ENCODE measurements around the gene INPP5B. TPM values are rescaled to one million over a fixed set of nuclear protein-coding genes. Genes with fewer than 3 reads are reported as not detected.
"Not testable (repeated sequence)": the region's sequence is repeated elsewhere in the genome, so short reads cannot be mapped to it uniquely, and the experiment has no call there.

The INPP5B gene
- total RNA-seq (10 to 100 TPM; 16.7 to 24.5 TPM), total RNA-seq (42.7 to 75.2 reads per million in 2 donors)

DNA sequence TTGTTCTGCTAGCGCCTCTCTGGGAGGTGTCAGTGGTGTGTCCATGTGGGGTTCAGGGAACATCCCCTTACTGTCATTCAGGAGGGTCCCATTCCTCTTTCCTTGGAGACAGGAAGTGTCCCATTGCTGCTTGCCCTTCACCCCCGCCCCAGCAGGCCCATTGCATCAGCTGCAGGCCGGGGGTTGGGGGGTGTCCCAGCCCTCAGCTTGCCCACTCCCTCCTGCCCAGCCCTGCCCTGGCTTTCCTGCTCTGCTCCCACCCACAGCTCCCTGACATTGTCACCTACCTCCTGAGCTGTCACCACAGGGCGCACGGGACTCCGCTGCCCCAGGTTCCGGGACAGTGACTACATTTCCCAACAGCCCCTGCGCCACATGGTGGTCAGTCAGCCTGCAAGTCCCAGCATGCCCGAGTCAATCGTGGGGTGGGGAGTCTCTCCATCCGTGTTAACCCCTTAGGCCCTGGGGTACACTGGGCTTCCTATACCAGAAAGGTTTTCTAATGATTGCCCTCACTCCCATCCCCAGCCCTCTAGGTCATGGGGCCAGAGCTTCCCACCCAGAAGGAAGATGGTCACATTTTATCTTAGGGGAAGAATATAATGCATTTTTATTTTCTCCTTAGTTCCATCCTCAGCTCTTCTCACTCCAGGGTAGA is at the start of gene INPP5B:
Gene INPP5B, minus strand, starts transcription at position 351 of the 658 bp plus-strand sequence. CDS start 745 bp downstream, outside the sequence.
- no peaks in the 10 kb centered on the region for H3K9me3 ChIP-seq (ENCODE audit: control insufficient read depth, low read length, poor library complexity, severe bottlenecking)
- Mint-ChIP-seq H3K27ac (peak within 1 kb of the TSS; percentile 29), H3K4me3 (peak within 1 kb of the TSS; percentile 87), H3K4me1 (peaks cover 11% of the 10 kb centered on the region), H3K27me3 (no peaks in the 10 kb centered on the region), H3K36me3 (ENCODE audit: low read depth) (no peaks in the 10 kb centered on the region)
- ATAC-seq, result peak; percentile 86
- peak in 1 of 3 donors; percentile 23 for DNase-seq

DNA sequence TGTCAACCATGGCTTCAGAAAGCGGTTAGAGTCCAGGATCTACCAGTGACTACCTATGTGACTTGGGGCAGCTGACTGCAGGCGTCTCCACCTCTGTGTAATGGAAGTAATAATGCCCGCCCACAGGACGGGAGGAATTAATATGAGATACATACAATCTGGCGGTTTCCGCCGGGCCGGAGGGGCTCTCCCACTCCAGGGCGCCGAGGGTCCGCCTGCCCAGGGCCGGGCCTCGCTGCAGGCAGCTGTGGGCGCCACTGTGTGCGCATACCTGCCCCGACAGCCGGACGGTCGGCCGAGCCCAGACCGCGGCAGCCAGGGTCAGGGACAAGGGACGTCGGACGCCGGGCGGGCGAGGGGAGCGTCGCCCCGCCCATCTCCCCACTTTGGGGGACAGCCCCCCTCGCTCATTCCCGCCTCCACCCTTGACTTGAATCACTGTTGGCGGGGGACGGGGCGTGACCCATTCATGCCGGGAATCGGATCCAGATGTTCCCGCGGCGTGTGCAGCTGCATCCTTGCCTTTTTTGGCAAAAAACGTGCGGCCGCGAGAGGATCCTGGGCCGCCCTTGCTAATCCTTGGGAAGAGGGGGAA is 49.0 kb upstream of the INPP5B start:
- no peak overlapping the region for H3K27ac Mint-ChIP-seq
- DNase-seq (no peak), ATAC-seq (peak; percentile 63)

DNA sequence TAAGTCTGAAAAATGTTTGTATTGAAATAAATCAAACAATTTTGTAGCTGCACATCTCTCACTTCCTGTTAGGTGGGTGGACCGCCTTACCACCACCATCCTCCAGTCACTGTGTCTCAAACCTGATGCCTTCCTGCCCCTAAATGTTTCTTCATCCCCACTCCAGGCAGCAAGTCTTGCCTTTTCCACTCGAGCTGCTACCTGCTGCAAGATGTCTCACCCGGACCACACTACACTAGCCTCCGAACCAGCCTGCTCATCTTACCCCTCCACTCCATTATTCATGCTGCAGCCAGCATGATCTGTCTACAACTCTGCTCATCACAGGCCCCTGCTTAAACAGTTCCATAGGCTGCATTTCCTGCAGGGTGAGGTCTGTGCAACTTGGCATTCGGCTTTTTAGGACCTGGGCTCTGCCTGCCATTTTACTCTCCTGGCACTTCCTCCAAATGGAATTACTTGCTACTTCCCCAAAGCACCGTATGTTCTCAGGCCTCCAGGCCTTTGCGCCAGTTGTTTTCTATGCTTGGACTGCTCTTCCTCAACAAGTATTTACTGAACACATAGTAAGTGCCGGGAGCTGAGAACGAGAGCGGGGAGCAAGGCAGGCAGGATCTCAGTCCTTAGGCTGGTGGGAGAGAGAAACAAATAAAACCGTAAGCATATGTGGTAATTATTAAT is 48.2 kb upstream of the INPP5B start:
- H3K27ac Mint-ChIP-seq, result no peak overlapping the region
- peak overlapping the region; percentile 82 for H3K4me3 Mint-ChIP-seq
- H3K9me3 ChIP-seq (ENCODE audit: control insufficient read depth, low read length, poor library complexity, severe bottlenecking), result no peaks in the 10 kb centered on the region
- ATAC-seq (peak; percentile 9), DNase-seq (no peak)
- H3K36me3 Mint-ChIP-seq (ENCODE audit: low read depth), result peaks cover 5% of the 10 kb centered on the region
- H3K4me1 Mint-ChIP-seq, result peaks cover 18% of the 10 kb centered on the region
- peaks cover 4% of the 10 kb centered on the region for H3K27me3 Mint-ChIP-seq

More for the DNA sequence above, 49.0 kb upstream of the INPP5B start:
- peaks cover 4% of the 10 kb centered on the region for H3K27me3 Mint-ChIP-seq
- H3K4me1 Mint-ChIP-seq, result peaks cover 15% of the 10 kb centered on the region
- peaks cover 4% of the 10 kb centered on the region for H3K36me3 Mint-ChIP-seq (ENCODE audit: low read depth)
- peak overlapping the region; percentile 82 for H3K4me3 Mint-ChIP-seq
- no peaks in the 10 kb centered on the region for H3K9me3 ChIP-seq (ENCODE audit: control insufficient read depth, low read length, poor library complexity, severe bottlenecking)

DNA sequence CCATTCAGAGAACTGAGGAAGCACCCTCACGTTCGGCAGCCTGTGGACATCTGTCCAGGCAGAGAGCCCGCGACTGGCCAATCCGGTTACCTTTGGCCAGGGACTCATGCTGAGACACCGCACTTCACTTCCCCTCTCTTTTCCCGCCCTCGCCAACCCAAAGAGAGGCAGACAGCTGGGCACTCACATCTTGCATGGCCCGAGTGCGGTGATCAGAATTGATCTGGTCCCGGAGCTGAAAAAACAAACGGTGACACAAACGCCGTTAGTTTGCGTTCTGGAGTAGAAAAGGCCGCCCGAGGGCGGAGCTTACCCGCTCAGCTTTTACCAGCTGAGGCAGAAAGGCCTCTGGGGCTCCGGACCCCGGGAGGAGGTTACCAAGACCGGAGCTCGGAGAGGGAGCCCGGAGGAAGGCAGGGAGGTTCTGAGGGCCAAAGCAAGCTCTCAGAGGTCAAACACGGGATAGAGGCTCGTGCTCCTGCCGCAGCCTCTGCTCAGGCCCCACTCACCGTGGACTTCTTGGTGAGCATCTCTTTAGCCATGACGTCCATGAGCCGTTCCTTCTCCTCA is 42.6 kb upstream of the INPP5B start:
- no peaks in the 10 kb centered on the region for H3K27me3 Mint-ChIP-seq
- H3K36me3 Mint-ChIP-seq (ENCODE audit: low read depth), result peaks cover 6% of the 10 kb centered on the region
- ATAC-seq, result peak; percentile 49
- H3K4me3 Mint-ChIP-seq, result peak overlapping the region; percentile 99
- peak in 2 of 3 donors; percentile 23 to 24 for DNase-seq
- H3K4me1 Mint-ChIP-seq, result peaks cover 12% of the 10 kb centered on the region
- no peaks in the 10 kb centered on the region for H3K9me3 ChIP-seq (ENCODE audit: control insufficient read depth, low read length, poor library complexity, severe bottlenecking)
- H3K27ac Mint-ChIP-seq, result peak overlapping the region; percentile 94

DNA sequence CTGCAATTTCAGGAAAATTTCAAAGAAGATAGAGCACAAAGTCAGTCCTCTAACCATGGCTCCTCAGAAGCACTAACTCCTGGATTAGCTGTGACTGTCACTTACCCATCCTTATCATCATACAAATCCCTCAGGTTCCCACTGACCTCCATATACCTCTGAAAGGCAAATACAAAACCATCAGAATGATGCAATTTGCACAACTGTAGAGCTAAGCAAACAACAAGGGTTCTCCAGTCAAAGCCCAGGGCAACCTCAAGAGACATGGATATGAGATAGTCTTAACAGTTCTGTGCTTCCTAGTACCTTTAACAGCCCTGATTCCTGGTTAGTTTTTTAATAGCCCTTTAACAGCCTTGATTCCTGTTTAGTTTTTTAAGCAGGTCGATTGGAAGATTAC is 40.8 kb upstream of the INPP5B start:
- no peaks in the 10 kb centered on the region for H3K27me3 Mint-ChIP-seq
- peaks cover 6% of the 10 kb centered on the region for H3K36me3 Mint-ChIP-seq (ENCODE audit: low read depth)
- DNase-seq, result no peak
- no peak for ATAC-seq
- no peak overlapping the region for H3K27ac Mint-ChIP-seq
- peaks cover 11% of the 10 kb centered on the region for H3K4me1 Mint-ChIP-seq
- peak overlapping the region; percentile 15 for H3K4me3 Mint-ChIP-seq
- no peaks in the 10 kb centered on the region for H3K9me3 ChIP-seq (ENCODE audit: control insufficient read depth, low read length, poor library complexity, severe bottlenecking)

DNA sequence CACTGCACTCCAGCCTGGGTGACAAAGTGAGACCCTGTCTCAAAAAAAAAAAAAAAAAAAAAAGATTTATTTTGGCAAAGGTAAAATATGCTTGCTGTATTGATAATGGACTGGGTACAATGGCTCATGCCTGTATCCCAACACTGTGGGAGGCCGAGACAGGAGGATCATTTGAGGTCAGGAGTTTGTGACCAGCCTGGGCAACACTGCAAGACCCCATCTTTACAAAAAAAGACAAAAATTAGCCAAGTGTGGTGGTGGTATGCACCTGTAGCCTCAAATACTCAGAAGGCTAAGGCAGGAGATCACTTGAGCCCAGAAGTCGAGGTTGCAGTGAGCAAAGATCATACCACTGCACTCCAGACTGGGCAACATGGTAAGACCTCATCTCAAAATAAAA is 36.7 kb upstream of the INPP5B start:
- DNase-seq (no peak), ATAC-seq (no peak)
- no peak overlapping the region for H3K4me3 Mint-ChIP-seq
- H3K9me3 ChIP-seq (ENCODE audit: control insufficient read depth, low read length, poor library complexity, severe bottlenecking), result no peaks in the 10 kb centered on the region
- no peaks in the 10 kb centered on the region for H3K27me3 Mint-ChIP-seq
- H3K27ac Mint-ChIP-seq, result no peak overlapping the region
- H3K36me3 Mint-ChIP-seq (ENCODE audit: low read depth), result peaks cover 6% of the 10 kb centered on the region
- peaks cover 4% of the 10 kb centered on the region for H3K4me1 Mint-ChIP-seq

DNA sequence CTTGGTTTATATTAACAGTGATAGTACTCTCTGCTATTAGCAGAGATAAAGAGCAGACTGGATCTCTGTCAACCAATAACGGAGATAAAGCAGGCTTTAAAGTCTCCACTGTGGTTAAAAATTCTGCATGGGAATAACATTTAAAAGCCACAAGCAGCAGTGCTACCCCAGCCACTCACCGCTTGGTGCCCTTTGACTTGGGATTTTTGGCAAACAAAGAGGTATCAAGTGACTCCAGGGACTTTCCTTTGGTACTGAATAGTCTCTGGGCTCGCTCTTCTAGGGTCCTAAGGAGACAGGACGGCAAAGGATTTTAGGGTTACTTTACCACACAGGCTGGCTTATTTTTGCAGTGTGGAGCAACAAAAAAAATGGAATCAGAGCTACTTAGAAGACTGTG is 31.7 kb upstream of the INPP5B start:
- Mint-ChIP-seq H3K4me3 (no peak overlapping the region), H3K36me3 (ENCODE audit: low read depth) (peaks cover 14% of the 10 kb centered on the region), H3K27me3 (no peaks in the 10 kb centered on the region), H3K4me1 (peaks cover 2% of the 10 kb centered on the region), H3K27ac (no peak overlapping the region)
- ATAC-seq, result no peak
- no peak for DNase-seq
- no peaks in the 10 kb centered on the region for H3K9me3 ChIP-seq (ENCODE audit: control insufficient read depth, low read length, poor library complexity, severe bottlenecking)

DNA sequence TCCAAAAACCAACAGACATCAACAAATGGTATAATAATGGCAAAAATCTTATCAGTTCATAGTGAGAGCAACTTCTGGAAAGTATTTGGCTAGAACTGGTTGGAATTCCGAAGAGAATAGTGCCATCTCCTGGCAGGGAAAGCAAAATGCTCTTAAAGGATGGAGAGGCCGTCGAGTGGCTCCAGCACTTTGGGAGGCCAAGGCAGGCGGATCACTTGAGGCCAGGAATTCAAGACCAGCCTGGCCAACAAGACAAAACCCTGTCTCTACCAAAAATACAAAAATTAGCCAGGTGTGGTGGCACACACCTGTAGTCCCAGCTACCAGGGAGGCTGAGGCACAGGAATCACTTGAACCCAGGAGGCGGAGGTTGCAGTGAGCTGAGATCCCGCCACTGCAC is 28.2 kb upstream of the INPP5B start:
- Mint-ChIP-seq H3K4me1 (peaks cover 22% of the 10 kb centered on the region), H3K27ac (peak overlapping the region; percentile 64), H3K36me3 (ENCODE audit: low read depth) (peaks cover 19% of the 10 kb centered on the region)
- not testable (repeated sequence) for H3K27me3 Mint-ChIP-seq; ATAC-seq; H3K4me3 Mint-ChIP-seq; DNase-seq; H3K9me3 ChIP-seq (ENCODE audit: control insufficient read depth, low read length, poor library complexity, severe bottlenecking)

DNA sequence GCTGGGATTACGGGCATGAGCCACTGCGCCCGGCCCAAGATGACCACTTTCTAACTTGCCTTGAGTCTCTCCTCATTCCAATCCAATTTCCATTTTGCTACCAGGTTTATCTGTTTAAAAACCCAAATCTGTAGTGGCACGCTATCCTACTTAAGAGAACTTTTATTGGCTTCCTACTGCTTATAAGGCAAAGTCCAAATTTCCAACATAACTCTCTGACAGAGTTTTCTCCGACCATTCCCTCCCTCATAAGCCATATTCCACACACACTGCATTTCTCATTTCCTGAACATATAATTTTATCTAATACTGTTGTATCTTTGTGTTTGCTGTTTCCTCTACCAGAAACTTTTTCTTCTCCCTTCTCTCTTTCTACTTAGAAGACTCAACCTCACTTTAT is 27.7 kb upstream of the INPP5B start:
- ATAC-seq (no peak), DNase-seq (no peak)
- Mint-ChIP-seq H3K4me3 (no peak overlapping the region), H3K4me1 (peaks cover 22% of the 10 kb centered on the region), H3K27me3 (no peaks in the 10 kb centered on the region), H3K27ac (peak overlapping the region; percentile 64), H3K36me3 (ENCODE audit: low read depth) (peaks cover 19% of the 10 kb centered on the region)
- H3K9me3 ChIP-seq (ENCODE audit: control insufficient read depth, low read length, poor library complexity, severe bottlenecking), result no peaks in the 10 kb centered on the region

DNA sequence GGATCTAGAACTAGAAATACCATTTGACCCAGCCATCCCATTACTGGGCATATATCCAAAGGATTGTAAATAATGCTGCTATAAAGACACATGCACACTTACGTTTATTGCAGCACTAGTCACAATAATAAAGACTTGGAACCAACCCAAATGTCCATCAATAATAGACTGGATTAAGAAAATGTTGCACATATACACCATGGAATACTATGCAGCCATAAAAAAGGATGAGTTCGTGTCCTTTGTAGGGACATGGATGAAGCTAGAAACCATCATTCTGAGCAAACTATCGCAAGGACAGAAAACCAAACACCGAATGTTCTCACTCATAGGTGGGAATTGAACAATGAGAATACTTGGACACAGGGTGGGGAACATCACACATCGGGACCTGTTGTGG is 26.8 kb upstream of the INPP5B start:
- H3K27me3 Mint-ChIP-seq; H3K27ac Mint-ChIP-seq; DNase-seq; H3K4me3 Mint-ChIP-seq; ATAC-seq; H3K9me3 ChIP-seq (ENCODE audit: control insufficient read depth, low read length, poor library complexity, severe bottlenecking): not testable (repeated sequence)
- Mint-ChIP-seq H3K36me3 (ENCODE audit: low read depth) (peaks cover 19% of the 10 kb centered on the region), H3K4me1 (peaks cover 22% of the 10 kb centered on the region)

DNA sequence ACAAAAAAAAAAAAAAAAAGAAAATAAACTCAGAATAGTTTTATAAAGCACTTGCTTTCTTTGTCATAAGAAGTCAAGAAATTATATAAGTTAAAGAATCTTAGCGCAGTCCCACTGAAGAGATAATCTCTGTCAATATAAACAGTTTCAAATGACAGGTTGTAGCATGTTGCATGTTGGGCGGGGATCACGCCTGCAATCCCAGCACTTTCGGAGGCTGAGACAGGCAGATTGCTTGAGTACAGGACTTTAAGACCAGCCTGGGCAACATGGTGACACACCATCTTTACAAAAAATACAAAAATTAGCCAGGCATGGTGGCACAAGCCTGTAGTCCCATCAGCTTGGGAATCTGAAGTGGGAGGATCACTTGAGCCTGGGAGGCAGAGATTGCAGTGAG is 18.4 kb upstream of the INPP5B start:
- DNase-seq (no peak), ATAC-seq (no peak)
- H3K36me3 Mint-ChIP-seq (ENCODE audit: low read depth), result no peaks in the 10 kb centered on the region
- H3K4me3 Mint-ChIP-seq, result no peak overlapping the region
- H3K27ac Mint-ChIP-seq, result no peak overlapping the region
- no peaks in the 10 kb centered on the region for H3K4me1 Mint-ChIP-seq
- no peaks in the 10 kb centered on the region for H3K27me3 Mint-ChIP-seq
- H3K9me3 ChIP-seq (ENCODE audit: control insufficient read depth, low read length, poor library complexity, severe bottlenecking), result no peaks in the 10 kb centered on the region

DNA sequence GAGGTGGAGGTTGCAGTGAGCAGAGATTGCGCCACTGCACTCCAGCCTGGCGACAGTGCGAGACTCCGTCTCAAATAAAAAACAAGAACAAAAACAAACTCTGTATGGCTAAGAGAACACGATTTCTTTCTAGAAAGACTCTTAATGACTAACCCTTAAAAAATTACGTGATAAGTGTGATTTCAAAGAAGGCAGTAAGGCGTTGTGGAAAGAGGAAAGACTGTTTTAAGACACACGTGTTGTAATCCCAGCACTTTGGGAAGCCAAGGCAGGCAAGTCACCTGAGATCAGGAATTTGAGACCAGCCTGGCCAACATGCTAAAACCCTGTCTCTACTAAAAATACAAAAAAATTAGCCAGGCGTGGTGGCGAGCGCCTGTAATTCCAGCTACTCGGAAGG is 17.3 kb upstream of the INPP5B start:
- H3K9me3 ChIP-seq (ENCODE audit: control insufficient read depth, low read length, poor library complexity, severe bottlenecking); H3K27ac Mint-ChIP-seq; H3K4me1 Mint-ChIP-seq; ATAC-seq; H3K27me3 Mint-ChIP-seq; DNase-seq; H3K36me3 Mint-ChIP-seq (ENCODE audit: low read depth); H3K4me3 Mint-ChIP-seq: not testable (repeated sequence)

DNA sequence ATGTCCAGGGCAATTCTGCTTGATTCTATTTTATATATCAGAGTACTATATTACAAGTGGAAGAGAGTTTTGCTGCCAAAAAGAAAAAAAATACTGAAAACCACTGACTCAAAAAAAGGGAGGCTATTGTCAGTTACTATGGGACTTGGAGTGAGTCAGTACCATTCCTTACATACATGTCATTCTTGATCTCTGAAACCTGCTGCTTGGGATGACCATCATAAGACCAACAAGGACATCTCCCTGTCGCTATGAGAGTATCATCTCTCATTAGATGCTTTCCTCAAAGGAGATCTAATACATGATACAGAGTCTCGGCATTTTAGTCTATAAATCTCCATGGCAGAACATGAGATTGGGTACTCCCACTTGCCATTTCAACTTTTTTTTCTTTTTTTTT is 11.8 kb upstream of the INPP5B start:
- Mint-ChIP-seq H3K4me1 (no peaks in the 10 kb centered on the region), H3K4me3 (no peak overlapping the region), H3K27me3 (no peaks in the 10 kb centered on the region), H3K36me3 (ENCODE audit: low read depth) (no peaks in the 10 kb centered on the region), H3K27ac (no peak overlapping the region)
- DNase-seq (no peak), ATAC-seq (no peak)
- H3K9me3 ChIP-seq (ENCODE audit: control insufficient read depth, low read length, poor library complexity, severe bottlenecking), result no peaks in the 10 kb centered on the region

Measured in T-helper 17 cell (primary cell).